Activated CD8-positive, alpha-beta memory T cell treated with anti-CD3 and anti-CD28 coated beads for 4 hours (primary cell): ENCODE results near the gene MYH11.
"Not testable (repeated sequence)": the region's sequence is repeated elsewhere in the genome, so short reads cannot be mapped to it uniquely, and the experiment has no call there.

Experiments
- DNase-seq, 2 donors: peaks; one replicate each; pipeline ENCODE4 v3.0.0-alpha.2; 2020; ENCODE audit warnings: low read depth in 2 of 2

MYH11 gene

DNA sequence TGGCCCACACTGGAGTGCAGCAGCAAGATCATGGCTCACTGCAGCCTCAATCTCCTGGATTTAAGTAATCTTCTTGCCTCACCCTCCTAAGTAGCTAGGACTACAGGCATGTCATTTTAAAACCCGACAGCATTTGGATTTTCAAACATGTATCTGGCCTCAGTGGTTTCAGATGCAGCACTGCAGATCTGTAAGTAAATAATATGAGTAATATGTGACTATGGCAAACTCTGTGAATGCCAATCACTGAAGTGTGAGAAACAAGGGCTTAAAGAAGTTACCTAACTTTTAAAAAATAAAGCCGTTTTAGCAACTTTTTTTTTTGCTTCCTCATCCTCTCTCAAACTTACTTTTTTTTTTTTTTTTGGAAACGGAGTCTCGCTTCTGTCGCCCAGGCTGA, 19.7 kb upstream of the MYH11 start:
- no peak for DNase-seq

DNA sequence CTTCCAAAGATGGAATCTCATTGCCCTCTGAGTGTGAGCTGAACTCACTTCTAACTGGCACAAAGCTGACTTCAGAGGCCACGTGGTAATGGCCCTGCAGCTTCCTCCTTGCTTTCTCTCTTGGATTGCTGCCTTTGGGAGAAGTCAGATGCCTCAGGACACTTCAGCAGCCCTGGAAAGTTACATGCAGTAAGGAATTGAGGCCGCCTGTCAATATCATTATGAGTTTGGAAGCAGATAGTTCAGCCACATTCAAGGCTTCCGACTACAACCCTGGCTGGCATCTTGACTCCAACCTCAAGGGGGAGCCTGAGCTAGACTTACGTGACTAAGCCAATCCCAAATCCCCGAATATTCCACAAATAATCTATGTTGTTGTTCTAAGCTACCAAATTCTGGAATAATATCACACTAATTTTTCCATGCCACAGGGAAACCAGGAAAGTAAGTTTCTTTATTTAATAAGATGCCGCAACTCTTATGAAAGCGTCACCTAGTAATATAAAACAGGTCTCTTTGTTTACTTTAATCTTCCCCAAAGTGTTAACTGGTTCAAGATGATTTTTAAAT, 18.0 kb upstream of the MYH11 start:
- DNase-seq = no peak

DNA sequence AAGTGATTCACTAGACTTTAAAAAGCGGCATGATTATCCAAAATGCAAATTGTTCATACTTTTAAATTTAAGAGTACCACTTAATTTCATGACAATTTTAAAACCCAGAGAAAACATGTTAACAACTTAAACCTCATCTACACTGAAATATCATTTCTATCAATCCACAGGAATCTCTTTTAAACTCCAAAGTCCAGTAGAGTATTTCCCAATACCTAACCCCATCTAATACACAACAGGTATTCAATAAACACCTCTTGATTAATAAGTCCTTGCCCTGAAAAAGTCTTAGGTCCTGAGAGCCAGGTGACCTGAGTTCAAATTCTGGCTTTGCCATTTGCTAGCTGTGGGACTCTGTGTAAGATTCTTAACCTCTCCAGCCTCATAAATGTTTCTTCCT, 16.9 kb upstream of the MYH11 start:
- DNase-seq = no peak

DNA sequence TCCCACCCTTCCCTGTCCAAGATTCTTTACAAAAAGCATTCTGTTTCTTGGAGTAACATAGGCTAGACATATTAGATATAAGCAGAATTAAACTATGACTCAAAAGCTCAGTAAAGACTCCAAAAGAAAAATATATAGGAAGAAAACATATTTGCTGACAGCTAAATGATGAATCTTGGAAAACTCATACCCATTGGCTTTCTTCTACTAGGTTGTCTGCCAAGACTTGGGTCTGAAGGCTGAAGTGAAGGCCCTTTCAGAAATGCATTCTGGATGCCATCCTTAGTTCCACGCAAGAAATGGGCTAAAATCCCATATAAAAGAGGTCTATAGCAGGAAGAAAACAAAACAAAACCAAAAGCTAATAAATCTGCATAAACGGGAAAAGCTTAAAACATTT, 16.5 kb upstream of the MYH11 start:
- no peak for DNase-seq

DNA sequence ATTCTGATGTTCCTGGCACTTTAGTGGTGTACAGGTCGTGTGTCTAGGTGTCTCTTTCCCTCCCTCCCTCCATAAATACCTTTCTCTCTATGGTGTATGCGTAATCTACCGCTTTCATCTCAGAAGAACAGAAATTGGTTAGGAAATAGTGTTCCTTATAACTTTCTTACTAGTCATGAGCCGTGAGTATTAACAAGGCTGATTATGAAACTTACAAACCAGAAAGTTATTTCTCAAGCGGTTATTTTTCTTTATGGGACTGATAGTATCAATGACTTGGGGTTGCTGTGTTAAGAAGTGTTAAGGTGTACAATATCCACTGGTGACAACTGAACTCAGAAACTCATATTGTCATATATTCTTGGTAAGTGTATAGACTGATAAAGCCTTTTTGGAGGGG, 13.2 kb upstream of the MYH11 start:
- DNase-seq = no peak

DNA sequence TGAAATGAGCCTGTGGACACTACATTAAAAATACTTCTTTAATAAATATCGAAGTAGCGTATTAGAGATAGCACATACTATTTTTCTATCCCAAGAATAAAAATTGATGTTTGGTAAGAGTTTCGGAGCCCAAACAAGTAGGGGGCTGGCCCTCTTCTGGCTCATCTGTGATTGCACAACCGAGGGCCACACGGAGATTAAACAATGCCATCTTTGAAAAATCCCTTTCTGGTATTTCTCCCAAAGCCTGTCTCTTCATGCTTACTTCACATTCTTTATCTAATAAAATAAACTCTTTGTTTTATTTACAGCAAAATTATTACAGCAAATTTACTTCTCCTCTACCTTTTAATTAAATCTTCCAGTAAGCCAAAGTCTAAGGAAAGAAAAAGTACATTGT, 9.6 kb upstream of the MYH11 start:
- DNase-seq = no peak

DNA sequence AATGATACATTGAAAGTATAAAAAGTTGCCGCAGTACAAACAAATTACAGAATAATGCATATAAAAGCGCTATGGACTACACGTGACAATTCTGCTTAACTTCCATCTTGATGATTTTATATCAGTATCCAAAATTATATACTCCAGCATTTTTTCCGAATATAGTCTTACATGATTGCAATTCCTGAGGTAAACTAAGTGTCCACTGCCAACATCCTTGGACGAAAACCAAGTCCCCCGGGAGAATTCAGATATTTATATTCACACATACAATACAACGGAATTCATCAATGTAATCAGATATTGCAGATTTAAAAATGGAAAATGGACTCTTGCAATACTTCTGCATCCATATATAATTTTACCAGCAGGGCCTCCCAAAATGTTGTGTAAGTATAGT, 8.9 kb upstream of the MYH11 start:
- no peak for DNase-seq

DNA sequence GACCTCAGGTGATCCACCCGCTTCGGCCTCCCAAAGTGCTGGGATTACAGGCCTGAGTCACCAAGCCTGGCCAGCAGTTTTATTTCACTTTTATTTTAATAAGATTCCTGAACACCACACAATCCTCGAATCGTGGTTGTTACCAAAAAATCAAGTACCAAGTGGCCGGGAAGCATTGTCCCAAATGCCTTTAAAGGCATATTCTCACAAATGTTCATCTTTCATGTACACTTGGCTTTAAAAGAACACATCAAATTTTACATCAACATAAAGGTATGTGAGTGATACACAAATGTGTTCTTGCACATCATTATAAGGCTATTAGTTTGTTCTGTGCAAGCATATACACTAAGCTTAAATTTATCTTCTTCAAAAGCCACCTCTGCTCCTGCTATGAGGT, 8.1 kb upstream of the MYH11 start:
- no peak for DNase-seq

DNA sequence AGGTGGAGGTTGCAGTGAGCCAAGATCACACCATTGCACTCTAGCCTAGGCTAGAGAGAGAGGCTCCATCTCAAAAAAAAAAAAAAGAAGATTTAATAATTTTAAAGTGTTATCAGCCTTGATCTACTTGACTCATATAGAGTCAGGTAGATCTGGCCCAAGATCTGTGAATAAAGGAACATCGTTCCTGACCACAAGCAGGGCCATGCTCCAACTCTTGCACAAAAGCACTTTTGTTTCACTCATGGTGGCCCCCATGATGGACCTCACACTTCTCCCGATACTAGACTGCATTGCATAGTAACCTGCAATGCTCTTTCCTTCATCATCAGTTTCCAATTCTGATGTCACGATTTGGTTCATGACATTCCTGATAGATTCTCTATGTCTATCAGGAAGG, 5.2 kb upstream of the MYH11 start:
- DNase-seq = no peak

DNA sequence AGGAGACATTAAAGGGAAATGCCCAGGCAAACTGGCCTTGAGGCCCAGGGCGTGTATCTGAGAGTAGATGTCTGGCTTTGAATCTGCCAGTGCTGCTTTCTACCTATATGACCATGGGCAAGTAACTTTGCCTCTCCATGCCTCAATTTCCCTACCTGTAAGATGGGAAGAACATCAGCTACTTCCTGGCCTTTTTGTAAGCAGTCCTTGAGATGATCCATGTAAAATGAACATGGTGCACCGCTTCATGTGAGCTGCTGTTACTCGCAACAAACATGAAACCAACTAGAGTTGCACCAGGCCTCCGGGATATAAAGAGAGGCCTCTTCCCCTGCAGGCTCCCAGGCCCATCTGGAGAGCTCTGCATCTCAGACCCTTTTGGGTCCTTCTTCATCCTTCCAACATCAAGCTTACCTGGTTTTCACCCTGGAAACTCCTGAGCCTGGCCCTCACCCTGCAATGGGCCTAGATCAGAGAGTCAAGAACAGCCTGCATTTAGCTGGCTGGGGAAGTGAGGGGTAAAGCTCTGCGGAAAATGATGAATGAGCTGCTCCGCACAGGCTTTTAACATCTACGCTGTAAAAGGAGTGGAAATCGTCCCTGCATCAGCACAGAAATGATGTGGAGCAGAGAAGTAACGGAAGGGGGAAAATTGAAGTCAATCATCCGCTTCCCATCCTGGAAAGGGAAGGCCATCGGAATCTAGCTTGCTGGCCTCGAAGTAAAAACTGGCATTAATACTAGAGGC, 2.3 kb upstream of the MYH11 start:
- DNase-seq = no peak

DNA sequence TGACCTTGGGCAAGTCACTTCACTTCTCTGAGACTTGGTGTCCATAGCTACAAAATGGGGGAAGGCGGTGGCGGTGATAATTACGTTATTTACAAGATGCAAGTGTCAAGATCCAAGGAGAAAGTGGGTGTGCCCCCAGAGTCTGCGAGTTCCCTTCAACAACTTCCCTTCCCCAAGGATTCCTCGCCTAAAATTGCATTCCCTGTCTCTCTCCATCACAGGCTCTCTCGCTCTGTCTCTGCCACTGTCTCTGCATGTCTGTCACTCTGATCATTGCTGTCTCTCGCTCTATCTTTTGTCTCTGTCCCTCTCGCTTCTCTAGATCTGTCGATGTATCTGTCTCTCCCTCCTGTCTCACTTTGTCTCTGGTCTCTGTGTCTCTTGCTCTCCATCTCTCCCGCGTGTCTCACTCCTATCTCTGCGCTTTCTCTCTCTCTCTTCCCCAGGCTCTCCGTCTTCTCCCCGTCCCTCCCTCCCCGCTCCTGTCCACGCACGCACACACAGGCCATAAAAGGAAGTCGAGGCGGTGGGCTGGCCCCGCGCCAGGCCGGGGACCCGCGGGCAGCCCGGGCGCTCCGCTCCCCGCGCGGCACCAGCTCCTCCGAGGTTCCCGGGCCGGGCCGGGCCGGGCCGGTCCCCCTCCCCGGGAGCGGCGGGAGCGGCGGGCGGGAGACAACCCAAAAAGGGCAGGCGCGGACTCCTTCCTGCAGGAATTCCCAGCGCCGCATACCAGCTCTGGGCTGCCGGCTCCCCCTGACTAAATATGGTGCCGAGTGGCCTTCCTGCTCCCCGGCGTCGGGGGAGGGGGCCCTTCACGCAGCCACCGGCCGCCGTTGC, 1.1 kb upstream of the MYH11 start:
- no peak for DNase-seq

DNA sequence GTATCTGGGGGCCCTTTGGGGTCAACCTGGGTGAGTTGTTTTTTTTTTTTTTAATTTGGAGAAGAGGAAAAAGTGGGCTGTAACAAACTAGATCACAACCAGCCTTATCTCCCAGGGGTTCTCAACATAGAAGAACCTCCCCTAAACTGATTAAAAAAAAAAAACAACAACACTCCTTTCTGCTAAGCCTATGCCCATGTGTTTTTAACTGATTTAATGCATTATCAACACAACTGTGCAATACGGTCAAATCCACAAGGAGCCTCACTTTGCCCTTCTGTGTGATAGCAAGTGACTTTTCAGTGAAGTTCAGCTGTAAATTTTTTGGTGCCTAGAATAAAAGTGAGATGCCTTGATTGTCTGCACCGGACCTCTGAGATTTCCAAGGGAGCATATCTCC, 646 bp downstream of the MYH11 start:
- DNase-seq = no peak

DNA sequence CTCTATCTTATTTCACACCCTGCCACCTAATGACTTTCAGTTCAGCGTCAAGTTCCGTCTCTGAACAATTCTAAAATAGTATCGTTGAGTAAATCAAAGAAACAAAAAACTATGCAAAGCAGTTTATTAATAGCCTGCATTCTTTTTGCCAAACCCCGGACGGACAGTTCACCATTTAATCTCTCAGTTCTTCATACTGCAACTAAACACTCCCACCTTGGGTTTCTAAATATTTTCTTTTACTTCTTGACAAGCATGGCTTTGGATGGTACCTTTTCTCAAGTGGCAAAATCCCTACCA, 1.2 kb downstream of the MYH11 start:
- no peak for DNase-seq

DNA sequence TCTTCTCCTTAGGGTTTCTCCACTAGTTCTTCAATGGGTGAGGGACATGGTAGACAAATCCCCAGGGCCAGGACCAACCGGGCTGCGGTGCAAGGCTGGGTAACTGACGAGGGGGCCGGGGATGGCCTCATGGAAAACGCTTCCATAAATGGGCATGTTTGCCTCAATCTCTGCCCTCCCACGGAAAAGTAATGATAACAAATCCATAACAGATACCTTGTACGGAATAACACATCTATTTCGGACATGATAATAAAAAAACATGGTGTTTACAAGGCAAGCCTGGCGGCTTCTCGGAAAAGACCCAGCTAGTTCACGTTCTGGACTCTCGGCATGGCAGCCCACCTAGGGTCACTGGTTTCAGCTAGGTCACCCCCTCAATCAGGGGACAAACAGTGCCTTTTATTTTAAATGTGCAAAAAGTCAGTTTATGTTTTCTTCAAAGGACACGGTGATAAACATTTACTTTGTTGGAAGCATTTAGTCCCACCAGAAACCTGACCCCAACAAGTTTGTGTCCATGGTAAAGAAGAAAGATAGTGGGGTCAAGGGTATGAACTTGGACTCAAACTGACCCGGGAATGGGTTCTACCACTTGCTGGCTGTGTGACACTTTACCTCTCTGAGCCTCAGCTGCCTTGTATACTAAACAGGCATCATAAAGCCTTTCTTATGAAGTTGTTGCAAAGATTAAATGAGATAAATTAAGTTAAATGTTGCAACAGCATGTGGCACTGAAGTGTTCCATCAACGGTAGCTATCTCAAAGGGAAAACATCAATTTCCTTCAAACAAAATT, 1.7 kb downstream of the MYH11 start:
- no peak for DNase-seq

DNA sequence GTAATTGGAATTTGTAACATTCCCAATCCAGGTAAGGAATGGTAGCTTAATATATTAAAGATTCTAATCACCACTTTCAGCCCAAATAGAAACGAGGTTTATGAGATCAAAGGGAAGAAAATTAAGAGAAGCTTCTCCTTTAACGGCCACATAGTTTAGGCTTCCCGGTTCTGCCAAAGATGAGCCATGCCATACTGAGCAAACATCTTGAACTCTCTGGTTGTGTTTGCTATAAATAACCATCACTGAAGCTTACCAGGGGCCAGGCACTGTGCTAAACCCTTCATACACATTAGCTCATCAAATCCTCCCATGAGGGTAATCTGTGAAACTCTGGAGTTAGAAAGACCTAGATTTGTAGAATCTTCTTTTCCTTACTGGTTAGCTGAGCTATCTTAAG, 2.8 kb downstream of the MYH11 start:
- no peak for DNase-seq

DNA sequence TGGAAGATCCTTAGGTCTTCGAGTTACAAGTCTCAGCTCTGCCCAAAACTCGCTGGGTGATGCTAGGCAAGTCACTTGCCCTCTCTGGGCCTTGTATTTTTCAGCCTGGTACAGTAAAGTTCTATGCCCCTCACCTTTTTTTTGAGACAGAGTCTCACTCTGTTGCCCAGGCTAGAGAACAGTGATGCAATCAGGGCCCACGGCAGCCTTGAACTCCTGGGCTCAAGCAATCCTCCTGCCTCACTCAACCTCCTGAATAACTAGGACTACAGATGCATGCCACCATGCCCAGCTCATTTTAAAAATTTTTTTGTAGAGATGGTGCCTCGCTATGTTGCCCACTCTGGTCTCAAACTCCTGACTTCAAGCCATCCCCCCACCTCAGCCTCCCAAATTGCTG, 3.8 kb downstream of the MYH11 start:
- no peak for DNase-seq

DNA sequence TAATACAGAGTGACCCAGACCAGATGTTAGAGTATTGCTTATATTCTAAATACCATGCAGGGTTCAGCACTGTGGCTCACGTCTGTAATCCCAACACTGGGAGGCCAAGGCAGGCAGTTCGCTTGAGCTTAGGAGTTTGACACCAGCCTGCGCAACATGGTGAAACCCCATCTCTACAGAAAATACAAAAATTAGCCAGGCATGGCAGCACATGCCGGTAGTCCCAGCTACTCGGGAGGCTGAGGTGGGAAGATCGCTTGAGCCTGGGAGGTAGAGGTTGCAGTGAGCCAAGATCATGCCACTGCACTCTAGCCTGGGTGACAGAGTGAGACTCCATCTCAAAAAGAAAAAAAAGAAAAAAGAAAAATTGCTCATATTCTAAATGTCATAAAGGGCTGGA, 6.3 kb downstream of the MYH11 start:
- not testable (repeated sequence) for DNase-seq

DNA sequence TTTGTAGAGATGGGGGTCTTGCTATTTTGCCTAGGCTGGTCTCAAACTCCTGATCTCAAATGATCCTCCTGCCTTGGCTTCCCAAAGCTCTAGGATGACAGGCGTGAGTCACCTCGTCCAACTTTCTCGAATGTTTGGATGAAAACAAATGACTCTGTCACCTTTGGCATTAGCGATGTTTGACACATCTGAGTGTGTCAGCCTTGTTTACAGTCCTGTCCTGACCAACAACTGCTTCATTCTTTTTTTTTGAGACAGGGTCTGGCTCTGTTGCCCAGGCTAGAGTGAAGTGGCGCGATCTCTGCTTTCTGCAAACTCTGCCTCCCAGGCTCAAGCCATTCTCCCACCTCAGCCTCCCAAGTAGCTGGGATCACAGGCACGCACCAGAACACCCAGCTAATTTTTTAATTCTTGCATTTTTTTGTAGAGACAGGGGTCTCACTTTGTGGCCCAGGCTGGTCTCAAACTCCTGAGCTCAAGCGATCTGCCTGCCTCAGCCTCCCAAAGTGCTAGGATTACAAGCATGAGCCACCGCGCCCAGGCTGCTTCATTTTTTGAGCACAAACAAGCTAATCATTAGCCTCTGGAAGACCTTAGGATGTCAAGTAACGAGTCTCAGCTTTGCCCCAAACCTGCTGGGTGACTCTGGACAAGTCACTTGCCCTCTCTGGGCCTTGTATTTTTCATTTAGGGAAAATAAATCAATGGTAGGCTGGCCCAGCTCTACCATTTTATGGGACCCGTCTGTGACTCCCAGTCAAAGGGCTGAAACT, 7.4 kb downstream of the MYH11 start:
- DNase-seq = no peak

DNA sequence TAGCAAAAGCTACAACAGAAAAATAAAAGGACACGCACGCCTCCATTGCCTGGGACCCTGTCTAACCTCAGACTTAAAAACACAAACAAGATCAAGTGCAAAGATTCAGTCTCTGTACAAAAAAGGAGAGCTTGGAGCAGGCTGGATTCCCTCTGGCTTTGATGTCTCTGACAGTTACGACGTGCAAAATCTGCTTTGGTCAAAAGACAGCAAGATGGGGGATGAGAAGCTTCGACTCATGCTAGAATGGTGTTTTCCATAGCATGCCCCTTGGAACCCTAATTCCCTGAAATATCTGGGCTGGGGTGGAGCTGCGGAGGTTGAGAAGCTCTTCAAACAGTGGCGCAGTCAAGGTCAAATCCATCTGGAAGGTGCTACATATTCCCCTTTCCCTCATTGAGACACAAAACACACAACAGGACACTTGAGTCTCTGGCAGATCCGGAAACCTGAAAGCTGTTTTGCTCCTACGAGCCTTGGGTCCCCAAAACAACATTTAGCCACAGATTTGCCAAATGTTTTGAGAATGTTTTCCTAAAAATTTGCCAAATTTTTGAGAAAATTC, 9.1 kb downstream of the MYH11 start:
- DNase-seq = no peak

DNA sequence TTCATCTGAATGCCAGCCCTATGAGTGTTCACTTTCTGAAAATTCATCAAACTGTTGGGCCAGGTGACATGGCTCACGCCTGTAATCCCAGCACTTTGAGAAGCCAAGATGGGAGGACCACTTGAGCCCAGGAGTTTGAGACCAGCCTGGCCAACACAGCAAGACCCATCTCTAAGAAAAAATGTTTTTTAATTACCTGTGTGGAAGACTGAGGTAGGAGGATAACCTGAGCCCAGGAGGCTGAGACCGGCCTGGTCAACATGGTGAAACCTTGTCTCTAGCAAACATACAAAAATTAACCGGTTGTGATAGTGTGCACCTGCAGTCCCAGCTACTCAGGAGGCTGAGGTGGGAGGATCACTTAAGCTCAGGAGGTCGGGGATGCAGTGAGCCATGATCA, 10.3 kb downstream of the MYH11 start:
- no peak for DNase-seq

DNA sequence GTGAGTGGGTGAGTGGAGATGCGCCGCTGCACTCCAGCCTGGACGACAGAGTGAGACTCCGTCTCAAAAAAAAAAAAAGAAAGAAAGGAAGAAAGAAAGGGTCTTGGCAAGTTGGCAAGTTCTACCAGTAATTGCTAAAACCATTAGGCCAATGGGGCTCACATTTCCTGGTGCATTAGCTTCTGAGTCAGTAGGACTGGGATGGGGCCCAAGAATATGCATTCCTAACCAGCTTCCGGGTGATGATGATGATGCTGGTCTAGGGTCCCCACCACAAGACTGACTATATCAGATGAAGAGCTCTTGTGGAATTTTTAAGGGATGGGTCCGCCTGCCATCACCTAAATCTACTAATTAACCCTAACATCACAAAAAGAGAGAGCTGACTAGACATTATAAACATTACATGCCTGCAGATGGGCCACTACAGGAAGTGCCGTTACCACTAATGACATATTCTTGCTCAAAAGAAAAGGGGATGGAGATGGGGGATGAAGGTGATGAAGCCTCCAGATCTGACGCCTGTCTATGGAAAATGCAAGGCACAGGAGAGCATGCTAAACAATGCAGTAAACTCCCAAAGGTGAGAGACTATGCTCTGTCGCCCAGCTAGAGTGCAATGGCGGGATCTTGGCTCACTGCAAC, 13.1 kb downstream of the MYH11 start:
- DNase-seq = no peak
